NCI-H1694 treated with DMSO at 0.1 percent for 48 hours (cell line): ENCODE results near the gene ZSCAN25.
"Not testable (repeated sequence)": the region's sequence is repeated elsewhere in the genome, so short reads cannot be mapped to it uniquely, and the experiment has no call there.

Experiments used
- DNase-seq: peaks from one replicate; lab custom pipeline; 2025; lab: John Stamatoyannopoulos, UW

Gene ZSCAN25

GRCh38 chr7:99617192-99617781 is 541 bp downstream of the ZSCAN25 start:
- no peak for DNase-seq

GRCh38 chr7:99618726-99619125 is 2.0 kb downstream of the ZSCAN25 start:
- DNase-seq: no peak

GRCh38 chr7:99619571-99620130 is 2.9 kb downstream of the ZSCAN25 start:
- no peak for DNase-seq

GRCh38 chr7:99621271-99621670 is 4.5 kb downstream of the ZSCAN25 start:
- DNase-seq: no peak

GRCh38 chr7:99622596-99622995 is 5.8 kb downstream of the ZSCAN25 start:
- DNase-seq: no peak

- DNase-seq: no peak
Measured at GRCh38 chr7:99623091-99623693, 6.4 kb downstream of the ZSCAN25 start.

- DNase-seq: no peak
Measured at GRCh38 chr7:99623702-99624447, 7.1 kb downstream of the ZSCAN25 start.

GRCh38 chr7:99624484-99624883 is 7.7 kb downstream of the ZSCAN25 start:
- DNase-seq: no peak

- no peak for DNase-seq
Measured at GRCh38 chr7:99625321-99625720, 8.6 kb downstream of the ZSCAN25 start.

GRCh38 chr7:99625961-99626360 is 9.2 kb downstream of the ZSCAN25 start:
- DNase-seq: no peak

- DNase-seq: no peak
Measured at GRCh38 chr7:99626661-99627060, 9.9 kb downstream of the ZSCAN25 start.

GRCh38 chr7:99627513-99627912 is 10.8 kb downstream of the ZSCAN25 start:
- DNase-seq: no peak

GRCh38 chr7:99628471-99629465 is 12.0 kb downstream of the ZSCAN25 start:
- no peak for DNase-seq

- DNase-seq: no peak
Measured at GRCh38 chr7:99629643-99630042, 12.9 kb downstream of the ZSCAN25 start.

- DNase-seq: no peak
Measured at GRCh38 chr7:99631295-99632109, 14.8 kb downstream of the ZSCAN25 start.

- not testable (repeated sequence) for DNase-seq
Measured at GRCh38 chr7:99637414-99637813, 20.7 kb downstream of the ZSCAN25 start.

GRCh38 chr7:99638731-99639130 is 22.0 kb downstream of the ZSCAN25 start:
- DNase-seq: no peak

GRCh38 chr7:99639267-99639666 is 22.5 kb downstream of the ZSCAN25 start:
- DNase-seq: no peak

- no peak for DNase-seq
Measured at GRCh38 chr7:99642027-99642426, 25.3 kb downstream of the ZSCAN25 start.

GRCh38 chr7:99643464-99643863 is 26.7 kb downstream of the ZSCAN25 start:
- DNase-seq: no peak

- DNase-seq: no peak
Measured at GRCh38 chr7:99644431-99644830, 27.7 kb downstream of the ZSCAN25 start.
